HG03064 (cell line): ENCODE results near the gene MFAP2.

Source experiments
- ATAC-seq: cut with Tn5 transposase; IDR thresholded peaks from one replicate; pipeline ENCODE4 v1.9.1; 2021; ENCODE audit warnings: low read depth; ENCODE audit not compliant: unreplicated experiment

Gene MFAP2

DNA sequence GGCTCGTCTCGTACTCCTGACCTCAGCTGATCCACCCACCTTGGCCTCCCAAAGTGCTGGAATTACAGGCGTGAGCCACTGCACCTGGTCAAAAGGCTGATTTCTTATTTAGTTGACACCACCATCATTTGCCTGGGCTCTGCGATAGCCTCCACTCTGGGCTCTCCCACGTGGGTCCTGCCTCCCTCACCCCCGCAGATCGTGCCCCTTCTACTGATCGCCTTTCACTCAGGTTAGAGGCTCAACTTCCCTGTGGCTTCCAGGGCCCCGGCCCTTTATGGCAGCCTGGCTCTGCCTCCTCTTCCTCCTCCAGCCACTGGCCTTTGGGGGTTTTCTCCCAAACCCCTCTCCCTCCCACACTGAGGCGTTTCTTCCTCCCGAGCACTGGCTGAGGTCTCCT lies 2.5 kb upstream of the MFAP2 start:
- ATAC-seq: no peak

GRCh38 chr1:16981269-16981849 lies 939 bp upstream of the MFAP2 start:
- no peak for ATAC-seq

- ATAC-seq: no peak
Measured at GRCh38 chr1:16979475-16980327, 719 bp downstream of the MFAP2 start.

- no peak for ATAC-seq
Measured at GRCh38 chr1:16978567-16979474, 1.6 kb downstream of the MFAP2 start.

- no peak for ATAC-seq
Measured at GRCh38 chr1:16978139-16978538, 2.3 kb downstream of the MFAP2 start.

- ATAC-seq: no peak
Measured at GRCh38 chr1:16977377-16977776, 3.0 kb downstream of the MFAP2 start.

- ATAC-seq: no peak
Measured at GRCh38 chr1:16976966-16977365, 3.5 kb downstream of the MFAP2 start.

DNA sequence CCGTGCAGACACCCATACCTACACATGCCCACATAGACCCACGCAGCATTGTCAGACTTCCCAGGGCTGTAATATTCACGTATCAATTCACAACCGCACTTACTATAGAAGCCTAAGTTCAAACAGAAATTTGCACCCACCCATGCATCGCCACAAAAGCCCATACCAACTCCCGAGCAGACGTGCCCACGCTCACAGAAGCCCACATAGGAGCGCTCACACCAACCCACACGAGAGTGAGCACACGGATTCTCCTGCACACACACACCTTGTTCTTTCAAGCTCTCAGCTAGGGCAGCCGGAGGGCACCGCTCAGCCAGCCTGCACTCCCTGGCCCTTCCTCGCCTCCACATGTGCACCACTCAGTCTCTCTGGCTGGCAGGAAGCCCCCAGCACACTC lies 4.6 kb downstream of the MFAP2 start:
- no peak for ATAC-seq

GRCh38 chr1:16975211-16975610 lies 5.2 kb downstream of the MFAP2 start:
- no peak for ATAC-seq

DNA sequence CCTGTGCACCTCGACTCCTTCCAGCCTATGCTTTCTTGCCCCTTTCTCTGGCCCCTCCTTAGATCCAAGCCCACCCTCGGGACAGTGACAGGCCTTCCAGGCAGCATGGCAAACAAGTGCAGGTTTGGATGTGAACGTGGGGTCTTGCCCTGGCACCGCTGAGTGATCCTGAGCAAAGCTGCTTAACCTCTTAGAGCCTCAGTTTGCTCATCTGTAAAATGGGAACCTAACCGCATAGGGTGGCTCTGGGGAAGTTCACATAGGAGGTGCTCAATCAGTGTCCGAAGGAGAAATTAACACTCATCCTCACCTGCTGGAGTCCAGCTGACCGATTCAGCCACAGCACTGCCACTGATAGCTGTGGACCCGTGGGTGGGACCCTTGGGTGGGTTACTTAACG lies 7.2 kb downstream of the MFAP2 start:
- no peak for ATAC-seq

GRCh38 chr1:16972189-16972895 lies 8.1 kb downstream of the MFAP2 start:
- ATAC-seq: no peak

GRCh38 chr1:16971341-16972188 lies 8.9 kb downstream of the MFAP2 start:
- no peak for ATAC-seq

DNA sequence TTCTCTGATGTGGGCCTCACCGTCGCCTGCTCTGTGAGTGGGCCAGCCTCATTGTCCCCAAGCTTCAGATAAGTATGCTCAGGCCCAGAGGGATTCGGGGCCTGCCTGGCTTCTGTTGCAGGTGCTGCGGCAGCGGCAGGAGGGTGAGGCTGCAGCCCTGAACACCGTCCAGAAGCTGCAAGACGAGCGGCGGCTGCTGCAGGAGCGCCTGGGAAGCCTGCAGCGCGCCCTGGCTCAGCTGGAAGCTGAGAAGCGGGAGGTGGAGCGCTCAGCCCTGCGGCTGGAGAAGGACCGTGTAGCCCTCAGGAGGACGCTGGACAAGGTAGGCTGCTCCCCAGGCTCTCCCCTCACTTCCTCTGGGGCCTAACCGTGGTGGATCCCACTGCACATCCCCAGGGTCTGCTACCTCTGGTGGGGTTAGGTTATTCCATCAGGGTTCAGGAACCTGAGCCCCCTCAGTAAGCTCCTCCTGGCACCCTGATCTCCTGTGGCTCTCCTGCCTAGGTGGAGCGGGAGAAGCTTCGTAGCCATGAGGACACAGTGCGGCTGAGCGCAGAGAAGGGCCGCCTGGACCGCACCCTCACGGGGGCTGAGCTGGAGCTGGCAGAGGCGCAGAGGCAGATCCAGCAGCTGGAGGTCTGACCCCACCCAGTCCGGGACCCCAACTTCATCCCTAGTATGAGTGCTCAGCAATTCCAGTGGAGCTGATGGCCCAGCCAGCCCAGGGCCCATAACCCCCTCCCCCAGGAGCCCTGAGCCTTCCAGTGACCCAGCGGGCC lies 10.1 kb downstream of the MFAP2 start:
- ATAC-seq: no peak

DNA sequence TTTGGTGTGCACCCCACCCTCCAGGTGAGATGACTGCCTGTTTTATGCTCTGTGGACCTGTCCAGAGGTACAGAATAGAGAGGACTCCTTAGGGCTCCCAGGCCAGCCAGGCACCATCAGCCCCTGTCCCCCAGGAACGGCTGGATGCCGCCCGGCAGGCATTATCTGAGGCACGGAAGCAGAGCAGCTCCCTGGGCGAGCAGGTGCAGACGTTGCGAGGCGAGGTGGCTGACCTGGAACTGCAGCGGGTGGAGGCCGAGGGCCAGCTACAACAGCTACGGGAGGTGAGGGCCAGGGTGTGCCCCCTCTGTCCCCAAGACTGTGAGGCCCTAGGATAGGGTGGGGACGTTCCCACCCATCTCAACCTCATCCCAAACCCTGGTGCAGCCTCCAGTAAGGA lies 10.8 kb downstream of the MFAP2 start:
- no peak for ATAC-seq

- no peak for ATAC-seq
Measured at GRCh38 chr1:16969057-16969611, 11.3 kb downstream of the MFAP2 start.

GRCh38 chr1:16968372-16968771 lies 12.0 kb downstream of the MFAP2 start:
- ATAC-seq: no peak

- no peak for ATAC-seq
Measured at GRCh38 chr1:16967962-16968361, 12.5 kb downstream of the MFAP2 start.

DNA sequence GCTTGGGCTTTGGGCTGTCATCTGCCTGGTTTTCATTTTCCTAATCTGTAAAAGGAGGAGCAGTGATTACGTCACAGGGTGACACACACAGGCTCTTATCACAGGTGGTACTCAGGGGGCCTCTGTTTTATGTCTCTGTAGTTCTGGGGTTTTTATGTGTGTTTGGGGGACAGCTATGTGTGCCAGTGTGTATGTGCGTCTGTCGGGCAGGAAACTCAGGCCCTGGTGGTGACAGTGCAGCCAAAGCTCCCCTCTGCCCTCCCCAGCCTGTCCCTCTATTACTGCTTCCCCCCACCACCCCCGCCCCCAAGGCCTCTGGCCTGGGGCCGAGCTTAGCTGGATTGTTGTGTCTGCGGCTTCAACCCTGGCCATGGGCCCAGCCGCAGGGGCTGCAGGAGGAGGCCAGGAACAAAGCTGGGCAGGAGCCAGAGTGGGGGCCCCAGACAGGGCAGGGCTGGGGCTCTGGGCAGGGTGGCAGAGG lies 13.3 kb downstream of the MFAP2 start:
- no peak for ATAC-seq

DNA sequence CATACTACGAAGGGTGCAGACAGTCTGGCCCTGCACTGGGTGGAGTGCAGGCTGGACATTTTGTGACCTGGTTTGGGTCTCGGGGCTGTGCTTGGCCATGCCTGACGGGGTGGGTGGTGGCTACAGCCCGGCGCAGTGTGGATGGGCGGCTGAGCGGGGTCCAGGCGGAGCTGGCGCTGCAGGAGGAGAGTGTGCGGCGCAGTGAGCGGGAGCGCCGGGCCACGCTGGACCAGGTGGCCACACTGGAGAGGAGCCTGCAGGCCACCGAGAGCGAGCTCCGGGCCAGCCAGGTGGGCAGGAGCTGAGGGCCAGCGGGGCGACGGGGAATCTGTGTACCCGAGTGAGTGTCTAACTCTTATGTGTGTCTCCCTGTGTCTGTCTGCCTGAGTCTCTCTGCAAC lies 14.1 kb downstream of the MFAP2 start:
- ATAC-seq: no peak
